ENCODE results near the gene KLHL12. TPM values are rescaled to one million over a fixed set of nuclear protein-coding genes. Genes with fewer than 3 reads are reported as not detected.

Gene KLHL12
- total RNA-seq, 1 donor: 29.6 TPM

- H3K4me3 ChIP-seq (ENCODE audit: low read depth, low read length): no peak overlapping the region
- peak; percentile 75 for DNase-seq (ENCODE audit: low read depth)
- TF ChIP-seq CTCF (IDR thresholded peaks at IDR 0.05; ENCODE audit: insufficient read depth, low read length): no peak
These were observed 68.7 kb downstream of the KLHL12 start for GRCh38 chr1:202858331-202858730.

- H3K4me3 ChIP-seq (ENCODE audit: low read depth, low read length): no peak overlapping the region
- DNase-seq (ENCODE audit: low read depth): no peak
- TF ChIP-seq CTCF (IDR thresholded peaks at IDR 0.05; ENCODE audit: insufficient read depth, low read length): no peak
These were observed 69.9 kb downstream of the KLHL12 start for GRCh38 chr1:202857136-202857610.

GRCh38 chr1:202856014-202856413 is 71.0 kb downstream of the KLHL12 start:
- DNase-seq (ENCODE audit: low read depth): no peak
- no peak for TF ChIP-seq CTCF (IDR thresholded peaks at IDR 0.05; ENCODE audit: insufficient read depth, low read length)
- H3K4me3 ChIP-seq (ENCODE audit: low read depth, low read length): no peak overlapping the region

DNA sequence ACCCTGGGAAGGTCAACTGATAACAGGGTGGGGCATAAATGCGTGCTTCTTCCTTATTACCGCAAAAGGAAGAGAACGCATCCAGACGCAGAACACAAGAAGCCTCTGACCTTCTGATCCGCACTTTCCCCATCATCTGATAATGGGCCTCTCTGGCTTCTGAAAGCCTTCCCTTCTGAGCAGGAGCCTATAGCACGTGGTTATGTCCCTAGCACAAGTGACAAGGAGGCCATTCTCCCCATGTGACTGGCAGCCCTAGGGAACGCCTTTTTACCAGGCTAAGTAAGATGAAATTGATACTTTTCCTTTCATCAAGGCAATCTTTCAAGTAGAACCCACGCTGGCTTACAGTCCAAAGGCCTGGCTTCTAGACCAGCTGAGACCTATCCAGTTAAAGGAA is 72.2 kb downstream of the KLHL12 start:
- no peak overlapping the region for H3K4me3 ChIP-seq (ENCODE audit: low read depth, low read length)
- TF ChIP-seq CTCF (IDR thresholded peaks at IDR 0.05; ENCODE audit: insufficient read depth, low read length): no peak
- no peak for DNase-seq (ENCODE audit: low read depth)

- H3K4me3 ChIP-seq (ENCODE audit: low read depth, low read length): no peak overlapping the region
- DNase-seq (ENCODE audit: low read depth): peak; percentile 43
- TF ChIP-seq CTCF (IDR thresholded peaks at IDR 0.05; ENCODE audit: insufficient read depth, low read length): peak; percentile 56
These were observed 74.7 kb downstream of the KLHL12 start for GRCh38 chr1:202852163-202852904.

GRCh38 chr1:202850593-202851362 is 76.3 kb downstream of the KLHL12 start:
- no peak for DNase-seq (ENCODE audit: low read depth)
- H3K4me3 ChIP-seq (ENCODE audit: low read depth, low read length): no peak overlapping the region
- no peak for TF ChIP-seq CTCF (IDR thresholded peaks at IDR 0.05; ENCODE audit: insufficient read depth, low read length)
